H9 (cell line): Measurements from ENCODE around the gene EPSTI1. TPM values are rescaled to one million over a fixed set of nuclear protein-coding genes. Genes with fewer than 3 reads are reported as not detected.

ENCODE experiments used
- DNase-seq: peaks from one replicate; pipeline ENCODE4 v3.0.0-alpha.2; 2017
- H2AFZ ChIP-seq: one replicate; pipeline ENCODE4 v1.6.1; 2013; ENCODE audit warnings: mild to moderate bottlenecking, low read length, control low read depth, moderate library complexity
- H2AK5ac ChIP-seq: 2 replicates; pipeline ENCODE4 v1.6.1; 2013; ENCODE audit warnings: low read length, control low read depth, mixed read lengths; ENCODE audit not compliant: insufficient read length
- H2BK120ac ChIP-seq: one replicate; pipeline ENCODE4 v1.6.1; 2013; ENCODE audit warnings: low read depth, mild to moderate bottlenecking, low read length, control low read depth, inconsistent platforms; ENCODE audit not compliant: poor library complexity, severe bottlenecking
- H2BK12ac ChIP-seq: 2 replicates; pipeline ENCODE4 v1.6.1; 2013; ENCODE audit warnings: low read length, control low read depth, mixed read lengths, low read depth; ENCODE audit not compliant: insufficient read length
- H2BK15ac ChIP-seq: 2 replicates; pipeline ENCODE4 v1.6.1; 2013; ENCODE audit warnings: low read depth, low read length, control low read depth
- H2BK20ac ChIP-seq: one replicate; pipeline ENCODE4 v1.6.1; 2013; ENCODE audit warnings: low read depth, mild to moderate bottlenecking, low read length, control low read depth, inconsistent platforms; ENCODE audit not compliant: poor library complexity, severe bottlenecking
- H2BK5ac ChIP-seq: 2 replicates; pipeline ENCODE4 v1.6.1; 2013; ENCODE audit warnings: low read length, control low read depth, mixed read lengths; ENCODE audit not compliant: insufficient read length
- H3K14ac ChIP-seq: 2 replicates; pipeline ENCODE4 v1.6.1; 2013; ENCODE audit warnings: low read length, control low read depth; ENCODE audit not compliant: insufficient read depth
- H3K18ac ChIP-seq: 2 replicates; pipeline ENCODE4 v1.6.1; 2013; ENCODE audit warnings: low read depth, mild to moderate bottlenecking, mixed read lengths, low read length, control low read depth; ENCODE audit not compliant: insufficient read length
- H3K23ac ChIP-seq: 2 replicates; pipeline ENCODE4 v1.6.1; 2013; ENCODE audit warnings: low read length, control low read depth, mixed read lengths, low read depth; ENCODE audit not compliant: insufficient read length
- H3K23me2 ChIP-seq: 2 replicates; pipeline ENCODE4 v1.6.1; 2013; ENCODE audit warnings: low read depth, mild to moderate bottlenecking, mixed read lengths, low read length, control low read depth; ENCODE audit not compliant: insufficient read length, poor library complexity, severe bottlenecking
- H3K27ac ChIP-seq: 2 replicates; pipeline ENCODE4 v1.5.1; 2013; ENCODE audit warnings: low read length, control low read depth, mixed read lengths, low read depth; ENCODE audit not compliant: insufficient read length
- H3K27me3 ChIP-seq: 2 replicates; pipeline ENCODE4 v1.6.1; 2013; ENCODE audit warnings: low read length, control low read depth, inconsistent platforms; ENCODE audit not compliant: insufficient read depth
- H3K4ac ChIP-seq: 2 replicates; pipeline ENCODE4 v1.6.1; 2013; ENCODE audit warnings: low read depth, mild to moderate bottlenecking, control low read depth, inconsistent platforms, low read length, moderate library complexity
- H3K4me1 ChIP-seq: 2 replicates; pipeline ENCODE4 v1.6.1; 2013; ENCODE audit warnings: low read length, control low read depth, inconsistent platforms; ENCODE audit not compliant: insufficient read depth
- H3K4me2 ChIP-seq: 2 replicates; pipeline ENCODE4 v1.6.1; 2013; ENCODE audit warnings: low read length, control low read depth, mixed read lengths; ENCODE audit not compliant: insufficient read length, insufficient read depth
- H3K56ac ChIP-seq: 2 replicates; pipeline ENCODE4 v1.6.1; 2013; ENCODE audit warnings: low read depth, mild to moderate bottlenecking, mixed read lengths, low read length, control low read depth; ENCODE audit not compliant: insufficient read length
- H3K79me1 ChIP-seq: 2 replicates; pipeline ENCODE4 v1.6.1; 2013; ENCODE audit warnings: low read depth, mild to moderate bottlenecking, moderate library complexity, low read length, control low read depth, inconsistent platforms; ENCODE audit not compliant: insufficient read depth, poor library complexity, severe bottlenecking
- H3K79me2 ChIP-seq: 2 replicates; pipeline ENCODE4 v1.6.1; 2013; ENCODE audit warnings: low read length, control low read depth, inconsistent platforms; ENCODE audit not compliant: insufficient read depth
- H3K9ac ChIP-seq: 2 replicates; pipeline ENCODE4 v1.6.1; 2013; ENCODE audit warnings: low read length, control low read depth, mixed read lengths; ENCODE audit not compliant: insufficient read length; ENCODE audit errors: extremely low read depth
- H3K9me3 ChIP-seq: one replicate; pipeline ENCODE4 v1.6.1; 2013; ENCODE audit warnings: low read depth, low read length, inconsistent platforms; ENCODE audit not compliant: control insufficient read depth
- H3T11ph ChIP-seq: one replicate; pipeline ENCODE4 v1.6.1; 2013; ENCODE audit warnings: mild to moderate bottlenecking, low read length, control low read depth, inconsistent platforms
- H4K20me1 ChIP-seq: one replicate; pipeline ENCODE4 v1.6.1; 2013; ENCODE audit not compliant: control insufficient read depth, insufficient read length, insufficient read depth
- H4K5ac ChIP-seq: 2 replicates; pipeline ENCODE4 v1.6.1; 2013; ENCODE audit warnings: low read depth, mild to moderate bottlenecking, mixed read lengths, low read length, control low read depth; ENCODE audit not compliant: insufficient read length
- H4K8ac ChIP-seq: replicated peaks from 2 replicates; pipeline ENCODE4 v1.6.1; 2013; ENCODE audit warnings: low read length, control low read depth, mixed read lengths, low read depth; ENCODE audit not compliant: insufficient read length
- H4K91ac ChIP-seq: 2 replicates; pipeline ENCODE4 v1.6.1; 2013; ENCODE audit warnings: low read depth, mild to moderate bottlenecking, moderate library complexity, mixed read lengths, low read length, control low read depth; ENCODE audit not compliant: insufficient read length
- H3K27ac Mint-ChIP-seq, 3 experiments: 2 replicates in 2 of 3; 3 replicates in 1 of 3; pipeline ENCODE4 v1.8.0; 2020 to 2021; ENCODE audit warnings: mixed read lengths in 3 of 3, mild to moderate bottlenecking in 1 of 3, moderate library complexity in 1 of 3
- H3K27me3 Mint-ChIP-seq: 2 replicates; pipeline ENCODE4 v1.8.0; 2021; ENCODE audit warnings: low read depth, mild to moderate bottlenecking, moderate library complexity, mixed read lengths
- H3K36me3 Mint-ChIP-seq, 3 experiments: 2 replicates in 2 of 3; 3 replicates in 1 of 3; pipeline ENCODE4 v1.8.0; 2020 to 2021; ENCODE audit warnings: low read depth in 3 of 3, mixed read lengths in 3 of 3; ENCODE audit not compliant: insufficient read depth in 1 of 3
- H3K4me1 Mint-ChIP-seq, 2 experiments: 2 replicates each; pipeline ENCODE4 v1.8.0; 2020; ENCODE audit warnings: mixed read lengths in 2 of 2
- H3K4me3 Mint-ChIP-seq, 2 experiments: 2 replicates in 1 of 2; 3 replicates in 1 of 2; pipeline ENCODE4 v1.8.0; 2020 to 2021; ENCODE audit warnings: mild to moderate bottlenecking in 2 of 2, mixed read lengths in 2 of 2, moderate library complexity in 1 of 2
- H3K9me3 Mint-ChIP-seq, 2 experiments: 2 replicates in 1 of 2; 3 replicates in 1 of 2; pipeline ENCODE4 v1.8.0; 2020; ENCODE audit warnings: mild to moderate bottlenecking in 2 of 2, mixed read lengths in 2 of 2, moderate library complexity in 1 of 2
- WGBS: extraction: QIAGEN DNeasy Blood & Tissue Kit; methylation state at CpG from one replicate; pipeline ENCODE4 v1.1.7; 2013; ENCODE audit warnings: missing lambda C conversion rate, low lambda C conversion rate, mixed read lengths; ENCODE audit not compliant: insufficient read length; ENCODE audit errors: extremely low coverage; 5-methylcytosine and 5-hydroxymethylcytosine counted together
- total RNA-seq: library from RNA; stranded (reverse); gene quantifications from 2 replicates; pipeline ENCODE4 v1.2.1, GENCODE V29; 2021
- TF ChIP-seq, protein P1 (sequence below): fragments of 200-600 bp; sonication (generic); conservative IDR thresholded peaks from 3 replicates; pipeline ENCODE4 v1.8.0; 2021; ENCODE audit warnings: antibody characterized with exemption, mild to moderate bottlenecking

EPSTI1 gene
- total RNA-seq, 1 experiment from 2014 or later: 0.70 TPM

DNA sequence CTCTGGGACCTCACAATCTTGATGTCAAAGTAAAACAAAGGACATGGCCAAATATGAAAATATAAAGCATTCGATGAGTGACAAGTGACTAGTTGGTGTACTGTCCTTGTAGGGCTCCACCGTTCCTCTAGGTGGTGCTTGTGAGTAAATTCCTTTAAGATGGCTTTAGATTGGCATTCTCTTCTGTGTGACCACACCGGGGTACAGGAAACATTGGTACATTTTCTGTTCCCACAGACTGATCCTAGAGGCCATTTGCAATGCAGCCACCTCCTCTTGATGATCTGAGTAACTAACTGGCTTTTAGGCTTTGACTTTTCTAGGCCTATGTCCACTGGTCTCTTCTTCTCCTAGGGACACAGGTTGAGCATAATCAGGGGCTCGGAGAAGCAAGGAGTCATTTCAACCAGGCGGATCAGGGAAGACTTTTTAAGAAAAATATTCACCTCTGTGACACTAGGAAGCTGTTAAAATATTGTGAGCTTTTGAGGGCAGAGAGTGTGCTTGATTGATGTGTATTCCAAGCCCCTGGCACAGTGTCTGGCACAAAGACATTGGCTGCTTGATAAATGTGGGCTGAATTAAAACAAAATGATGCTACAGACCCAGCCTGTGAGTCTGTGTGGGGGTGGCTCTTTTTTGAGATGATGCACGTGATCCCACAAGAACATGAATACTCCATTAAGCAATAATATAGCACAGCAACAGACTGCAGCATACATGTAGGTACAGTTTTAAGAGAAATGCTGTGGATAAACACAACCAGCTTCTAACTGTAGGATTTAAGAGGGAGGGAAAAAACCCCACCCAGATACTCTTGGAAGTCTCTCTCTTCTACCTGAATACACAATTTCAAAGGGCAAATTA, 21.0 kb downstream of the EPSTI1 start:
- Mint-ChIP-seq H3K27ac (no peak overlapping the region), H3K36me3 (no peaks in the 10 kb centered on the region; a peak in 1 of 7 replicates)
- no peaks in the 10 kb centered on the region for H3K79me1 ChIP-seq

More for the DNA sequence above, 21.0 kb downstream of the EPSTI1 start:
- no peak overlapping the region for H2BK15ac ChIP-seq
- H3K4me2 ChIP-seq: no peak overlapping the region
- H2AK5ac ChIP-seq: no peak overlapping the region
- no peak overlapping the region for H3K14ac ChIP-seq
- no CpG with 5 or more reads among the region's 6 CpGs for WGBS
- no peak overlapping the region for H3T11ph ChIP-seq
- H4K5ac ChIP-seq: no peak overlapping the region
- no peak overlapping the region for H4K91ac ChIP-seq
- Mint-ChIP-seq H3K27me3 (no peaks in the 10 kb centered on the region), H3K4me3 (no peak overlapping the region), H3K4me1 (peaks cover 24 to 32% of the 10 kb centered on the region in 2 experiments), H3K9me3 (no peaks in the 10 kb centered on the region)
- no peaks in the 10 kb centered on the region for H3K9me3 ChIP-seq
- H3K56ac ChIP-seq: no peak overlapping the region
- no peak overlapping the region for H2BK5ac ChIP-seq
- peaks cover 2% of the 10 kb centered on the region; the same call in 1 of the 2 replicates for H3K4me1 ChIP-seq
- TF ChIP-seq, protein P1, sequence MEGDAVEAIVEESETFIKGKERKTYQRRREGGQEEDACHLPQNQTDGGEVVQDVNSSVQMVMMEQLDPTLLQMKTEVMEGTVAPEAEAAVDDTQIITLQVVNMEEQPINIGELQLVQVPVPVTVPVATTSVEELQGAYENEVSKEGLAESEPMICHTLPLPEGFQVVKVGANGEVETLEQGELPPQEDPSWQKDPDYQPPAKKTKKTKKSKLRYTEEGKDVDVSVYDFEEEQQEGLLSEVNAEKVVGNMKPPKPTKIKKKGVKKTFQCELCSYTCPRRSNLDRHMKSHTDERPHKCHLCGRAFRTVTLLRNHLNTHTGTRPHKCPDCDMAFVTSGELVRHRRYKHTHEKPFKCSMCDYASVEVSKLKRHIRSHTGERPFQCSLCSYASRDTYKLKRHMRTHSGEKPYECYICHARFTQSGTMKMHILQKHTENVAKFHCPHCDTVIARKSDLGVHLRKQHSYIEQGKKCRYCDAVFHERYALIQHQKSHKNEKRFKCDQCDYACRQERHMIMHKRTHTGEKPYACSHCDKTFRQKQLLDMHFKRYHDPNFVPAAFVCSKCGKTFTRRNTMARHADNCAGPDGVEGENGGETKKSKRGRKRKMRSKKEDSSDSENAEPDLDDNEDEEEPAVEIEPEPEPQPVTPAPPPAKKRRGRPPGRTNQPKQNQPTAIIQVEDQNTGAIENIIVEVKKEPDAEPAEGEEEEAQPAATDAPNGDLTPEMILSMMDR: peak; percentile 84
- no peak overlapping the region for H3K23ac ChIP-seq
- no peaks in the 10 kb centered on the region for H3K79me2 ChIP-seq
- H3K27ac ChIP-seq: no peak overlapping the region
- H2AFZ ChIP-seq: no peak overlapping the region
- no peak overlapping the region for H2BK12ac ChIP-seq
- DNase-seq: peak; percentile 48
- H3K9ac ChIP-seq: no peak overlapping the region
- no peaks in the 10 kb centered on the region for H4K20me1 ChIP-seq
- H2BK20ac ChIP-seq: no peak overlapping the region
- H3K27me3 ChIP-seq: no peaks in the 10 kb centered on the region; the same call in 1 of the 2 replicates
- H3K23me2 ChIP-seq: no peaks in the 10 kb centered on the region
- H3K18ac ChIP-seq: no peak overlapping the region
- H2BK120ac ChIP-seq: no peak overlapping the region
- no peak overlapping the region for H4K8ac ChIP-seq
- H3K4ac ChIP-seq: no peak overlapping the region
